Ectodermal cell (in vitro differentiated cells): Measurements from ENCODE around the gene UBXN4.
"Not testable (repeated sequence)": the region's sequence is repeated elsewhere in the genome, so short reads cannot be mapped to it uniquely, and the experiment has no call there.

ENCODE experiments used
- H3K27ac ChIP-seq: 2 replicates; pipeline ENCODE4 v1.7.0; 2013; ENCODE audit warnings: mild to moderate bottlenecking, low read depth, low read length; ENCODE audit not compliant: insufficient read depth, poor library complexity, severe bottlenecking
- H3K27me3 ChIP-seq: 2 replicates; pipeline ENCODE4 v1.7.0; 2013; ENCODE audit warnings: mild to moderate bottlenecking, low read length; ENCODE audit not compliant: insufficient read depth, control insufficient read depth, poor library complexity, severe bottlenecking
- H3K36me3 ChIP-seq: one replicate; pipeline ENCODE4 v1.7.0; 2013; ENCODE audit warnings: low read length; ENCODE audit not compliant: control insufficient read depth, insufficient read depth
- H3K4me1 ChIP-seq: one replicate; pipeline ENCODE4 v1.7.0; 2013; ENCODE audit warnings: low read length; ENCODE audit not compliant: control insufficient read depth, insufficient read depth
- H3K4me3 ChIP-seq: 2 replicates; pipeline ENCODE4 v1.7.0; 2013; ENCODE audit warnings: low read depth, low read length, control low read depth; ENCODE audit not compliant: insufficient read depth
- H3K9me3 ChIP-seq: 2 replicates; pipeline ENCODE4 v1.7.0; 2013; ENCODE audit warnings: mild to moderate bottlenecking, low read length, moderate library complexity; ENCODE audit not compliant: control insufficient read depth
- WGBS, 2 experiments: methylation state at CpG; one replicate each; pipeline ENCODE4 v1.1.7; 2013; ENCODE audit warnings: missing lambda C conversion rate in 2 of 2; 5-methylcytosine and 5-hydroxymethylcytosine counted together

The UBXN4 gene

GRCh38 chr2:135799738-135800137, 58.1 kb downstream of the UBXN4 start:
- Histone ChIP-seq H3K9me3 (no peaks in the 10 kb centered on the region), H3K4me1 (no peaks in the 10 kb centered on the region), H3K4me3 (no peak overlapping the region), H3K27ac (no peak overlapping the region), H3K36me3 (no peaks in the 10 kb centered on the region), H3K27me3 (no peaks in the 10 kb centered on the region)
- WGBS, 2 experiments, result 48 to 50% methylated on average over 2 of the region's 2 CpGs

- Histone ChIP-seq H3K4me1 (no peaks in the 10 kb centered on the region), H3K4me3 (no peak overlapping the region), H3K36me3 (no peaks in the 10 kb centered on the region), H3K27me3 (no peaks in the 10 kb centered on the region), H3K27ac (no peak overlapping the region), H3K9me3 (no peaks in the 10 kb centered on the region)
- 82 to 86% methylated on average over 9 of the region's 9 CpGs for WGBS, 2 experiments
Measured at GRCh38 chr2:135800513-135801460, 59.1 kb downstream of the UBXN4 start.

GRCh38 chr2:135802350-135802749, 60.7 kb downstream of the UBXN4 start:
- H3K36me3 ChIP-seq, result no peaks in the 10 kb centered on the region
- WGBS, 2 experiments, result 61 to 67% methylated on average over 3 of the region's 3 CpGs
- H3K27me3 ChIP-seq, result no peaks in the 10 kb centered on the region
- no peak overlapping the region for H3K27ac ChIP-seq
- H3K9me3 ChIP-seq, result no peaks in the 10 kb centered on the region
- no peaks in the 10 kb centered on the region for H3K4me1 ChIP-seq
- no peak overlapping the region for H3K4me3 ChIP-seq

GRCh38 chr2:135803278-135803677, 61.6 kb downstream of the UBXN4 start:
- H3K27me3 ChIP-seq, result no peaks in the 10 kb centered on the region
- no peaks in the 10 kb centered on the region for H3K9me3 ChIP-seq
- no peak overlapping the region for H3K27ac ChIP-seq
- WGBS, 2 experiments, result 95 to 97% methylated on average over 2 of the region's 2 CpGs
- H3K4me1 ChIP-seq, result no peaks in the 10 kb centered on the region
- no peaks in the 10 kb centered on the region for H3K36me3 ChIP-seq
- no peak overlapping the region for H3K4me3 ChIP-seq

GRCh38 chr2:135807874-135808273, 66.2 kb downstream of the UBXN4 start:
- H3K4me1 ChIP-seq, H3K4me3 ChIP-seq, H3K27me3 ChIP-seq, H3K27ac ChIP-seq, H3K36me3 ChIP-seq, H3K9me3 ChIP-seq: not testable (repeated sequence)
- WGBS, 2 experiments, result 91 to 96% methylated on average over 3 of the region's 3 CpGs

GRCh38 chr2:135812907-135813511, 71.4 kb downstream of the UBXN4 start:
- Histone ChIP-seq H3K27ac (no peak overlapping the region), H3K36me3 (no peaks in the 10 kb centered on the region), H3K27me3 (no peaks in the 10 kb centered on the region), H3K4me3 (no peak overlapping the region), H3K9me3 (no peaks in the 10 kb centered on the region), H3K4me1 (no peaks in the 10 kb centered on the region)
- WGBS, 2 experiments, result 92 to 94% methylated on average over 2 of the region's 2 CpGs

- Histone ChIP-seq H3K27me3 (no peaks in the 10 kb centered on the region), H3K36me3 (no peaks in the 10 kb centered on the region), H3K27ac (no peak overlapping the region), H3K4me3 (no peak overlapping the region), H3K9me3 (no peaks in the 10 kb centered on the region), H3K4me1 (no peaks in the 10 kb centered on the region)
- WGBS, 2 experiments, result 93 to 100% methylated on average over 2 of the region's 3 CpGs
Measured at GRCh38 chr2:135815269-135815668, 73.6 kb downstream of the UBXN4 start.

GRCh38 chr2:135817466-135817865, 75.8 kb downstream of the UBXN4 start:
- 88 to 89% methylated on average over 18 of the region's 18 CpGs for WGBS, 2 experiments
- H3K4me3 ChIP-seq, result no peak overlapping the region
- no peak overlapping the region for H3K27ac ChIP-seq
- no peaks in the 10 kb centered on the region for H3K4me1 ChIP-seq
- no peaks in the 10 kb centered on the region for H3K27me3 ChIP-seq
- no peaks in the 10 kb centered on the region for H3K36me3 ChIP-seq
- H3K9me3 ChIP-seq, result no peaks in the 10 kb centered on the region

GRCh38 chr2:135817951-135818350, 76.3 kb downstream of the UBXN4 start:
- H3K27me3 ChIP-seq, result no peaks in the 10 kb centered on the region
- H3K36me3 ChIP-seq, result no peaks in the 10 kb centered on the region
- no peak overlapping the region for H3K27ac ChIP-seq
- H3K9me3 ChIP-seq, result no peaks in the 10 kb centered on the region
- no peaks in the 10 kb centered on the region for H3K4me1 ChIP-seq
- 87 to 90% methylated on average over 4 of the region's 4 CpGs for WGBS, 2 experiments
- no peak overlapping the region for H3K4me3 ChIP-seq

GRCh38 chr2:135818937-135819610, 77.4 kb downstream of the UBXN4 start:
- H3K4me1 ChIP-seq, result no peaks in the 10 kb centered on the region
- H3K36me3 ChIP-seq, result no peaks in the 10 kb centered on the region
- H3K4me3 ChIP-seq, result no peak overlapping the region
- no peaks in the 10 kb centered on the region for H3K27me3 ChIP-seq
- whole genome bisulfite sequencing, 2 experiments, result 77% methylated on average over 8 of the region's 8 CpGs
- no peaks in the 10 kb centered on the region for H3K9me3 ChIP-seq
- H3K27ac ChIP-seq, result no peak overlapping the region
